GM19395 (cell line): ENCODE data around the gene MYH9.

Source experiments
- ATAC-seq: cut with Tn5 transposase; IDR thresholded peaks from one replicate; pipeline ENCODE4 v1.9.1; 2021; ENCODE audit warnings: mild to moderate bottlenecking, moderate library complexity; ENCODE audit not compliant: unreplicated experiment

MYH9 gene

GRCh38 chr22:36234919-36235318 lies 152.8 kb downstream of the MYH9 start:
- no peak for ATAC-seq

GRCh38 chr22:36234213-36234612 lies 153.6 kb downstream of the MYH9 start:
- ATAC-seq = no peak

GRCh38 chr22:36233796-36234195 lies 154.0 kb downstream of the MYH9 start:
- no peak for ATAC-seq

GRCh38 chr22:36232715-36233401 lies 154.9 kb downstream of the MYH9 start:
- ATAC-seq = no peak
